Measurements from ENCODE around the gene PMM2. TPM values are rescaled to one million over a fixed set of nuclear protein-coding genes. Genes with fewer than 3 reads are reported as not detected.

The PMM2 gene
- total and polyA plus RNA-seq, 5 donors from 2014 or later = 20.1 to 33.9 (median 20.4) TPM

DNA sequence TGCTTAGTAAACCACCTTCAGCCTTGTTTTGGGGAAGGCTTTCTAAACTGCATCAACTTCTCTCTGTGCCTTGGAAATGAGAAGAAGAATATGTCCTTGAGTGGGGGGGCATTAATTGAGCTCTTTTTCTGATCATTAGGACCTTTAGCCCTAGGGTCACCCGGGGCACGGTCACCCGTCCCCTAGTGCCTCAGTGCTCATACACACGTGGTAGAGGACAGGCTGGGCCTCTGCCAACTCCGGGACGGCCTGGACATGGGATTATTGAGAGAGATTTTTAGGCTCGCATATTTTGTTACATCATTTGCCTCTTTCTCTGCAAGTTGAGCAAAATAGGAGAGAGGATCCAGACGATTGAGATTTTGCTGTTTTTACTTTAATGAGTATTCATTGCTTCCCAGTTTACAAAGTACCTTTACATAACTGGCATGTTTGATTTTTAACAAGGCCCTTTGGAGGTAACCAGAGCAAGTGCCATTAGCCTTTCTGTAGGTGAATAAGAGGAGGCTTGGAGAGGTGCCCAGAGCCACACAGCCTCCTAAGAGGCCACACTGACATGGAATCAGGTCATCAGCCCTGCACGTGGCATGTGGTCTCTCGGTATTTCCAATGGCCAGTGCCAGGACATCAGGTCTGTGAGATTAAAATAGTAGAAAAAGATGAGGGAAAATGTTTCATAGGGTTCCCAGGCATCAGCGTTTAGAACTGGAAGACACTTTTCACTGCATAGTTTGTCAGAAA, 11.1 kb downstream of the PMM2 start:
- peaks cover 94% of the 10 kb centered on the region for H3K36me3 ChIP-seq (ENCODE audit: control insufficient read depth, insufficient read depth, low read length)
- H3K9me3 ChIP-seq (ENCODE audit: control insufficient read depth in 2 of 2, low read length in 2 of 2) = no peaks in the 10 kb centered on the region
- H3K4me1 ChIP-seq (ENCODE audit: control insufficient read depth, insufficient read depth, low read length, poor library complexity, severe bottlenecking) = no peaks in the 10 kb centered on the region
- H3K27ac ChIP-seq (ENCODE audit: insufficient read depth, low read length, poor library complexity, severe bottlenecking) = no peak overlapping the region
- ATAC-seq (ENCODE audit: low read depth in 2 of 2) = no peak
- no peak for DNase-seq
- Mint-ChIP-seq H3K4me3 (no peak overlapping the region), H3K27ac (peak overlapping the region in 1 of 3 donors; percentile 5), H3K36me3 (peaks cover 50% of the 10 kb centered on the region), H3K27me3 (no peaks in the 10 kb centered on the region), H3K4me1 (peaks cover 0 to 4% (median 0%) of the 10 kb centered on the region in 4 donors), H3K9me3 (peaks cover 0 to 1% (median 0%) of the 10 kb centered on the region in 7 donors)
- H3K27me3 ChIP-seq (ENCODE audit: control insufficient read depth, insufficient read depth, low read length) = no peaks in the 10 kb centered on the region
- no peak overlapping the region for H3K4me3 ChIP-seq (ENCODE audit: low read depth, low read length)

DNA sequence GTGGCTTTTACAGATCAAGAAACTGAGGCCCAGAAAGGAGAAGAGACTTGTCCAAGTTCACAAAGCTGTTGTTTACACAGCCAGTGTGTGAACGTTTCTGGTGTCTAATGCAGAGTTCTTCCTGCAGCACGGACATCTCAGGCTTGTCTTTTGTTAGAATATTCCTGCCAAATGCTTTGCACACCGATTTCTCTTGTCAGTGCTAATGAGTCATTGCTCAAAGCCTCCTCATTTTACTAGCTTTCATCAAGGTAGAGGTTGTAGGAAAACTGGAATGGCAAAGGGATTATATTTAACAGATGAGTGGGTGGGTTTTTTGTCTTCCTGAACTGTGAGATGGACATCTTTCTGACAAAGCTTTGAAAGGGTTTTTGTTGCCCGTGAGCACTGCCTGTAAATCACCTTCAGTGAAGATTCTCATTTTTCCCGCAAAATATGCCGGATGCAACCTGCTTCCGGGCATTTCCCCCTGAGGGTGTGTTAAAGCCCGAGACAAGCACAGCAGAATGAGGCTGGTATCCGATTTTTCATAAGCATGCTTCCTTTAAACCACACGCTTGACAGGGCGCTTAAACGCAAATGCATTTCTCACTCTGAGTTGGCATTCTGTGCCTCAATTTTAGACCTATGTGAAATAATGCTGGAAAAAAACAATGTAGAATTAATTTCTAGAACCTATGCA, 14.7 kb downstream of the PMM2 start:
- H3K27ac Mint-ChIP-seq = no peak overlapping the region
- peaks cover 50% of the 10 kb centered on the region for H3K36me3 Mint-ChIP-seq
- peaks cover 0 to 1% (median 0%) of the 10 kb centered on the region in 7 donors for H3K9me3 Mint-ChIP-seq

GRCh38 chr16:8814095-8814806, 16.6 kb downstream of the PMM2 start:
- peaks cover 71% of the 10 kb centered on the region for H3K36me3 ChIP-seq (ENCODE audit: control insufficient read depth, insufficient read depth, low read length)
- H3K36me3 Mint-ChIP-seq = peaks cover 47% of the 10 kb centered on the region
- H3K27me3 Mint-ChIP-seq = no peaks in the 10 kb centered on the region
- peaks cover 6 to 24% (median 14%) of the 10 kb centered on the region in 4 donors for H3K4me1 Mint-ChIP-seq
- peaks cover 9% of the 10 kb centered on the region for H3K4me1 ChIP-seq (ENCODE audit: control insufficient read depth, insufficient read depth, low read length, poor library complexity, severe bottlenecking)
- no peaks in the 10 kb centered on the region for H3K9me3 ChIP-seq (ENCODE audit: control insufficient read depth in 2 of 2, low read length in 2 of 2)
- H3K9me3 Mint-ChIP-seq = peaks cover 0 to 1% (median 0%) of the 10 kb centered on the region in 7 donors
- peak overlapping the region; percentile 29 to 85 (median 58) for H3K27ac Mint-ChIP-seq
- no peak overlapping the region for H3K27ac ChIP-seq (ENCODE audit: insufficient read depth, low read length, poor library complexity, severe bottlenecking)
- no peak overlapping the region for H3K4me3 Mint-ChIP-seq
- H3K27me3 ChIP-seq (ENCODE audit: control insufficient read depth, insufficient read depth, low read length) = no peaks in the 10 kb centered on the region
- DNase-seq = no peak
- ATAC-seq (ENCODE audit: low read depth in 2 of 2) = no peak
- no peak overlapping the region for H3K4me3 ChIP-seq (ENCODE audit: low read depth, low read length)

More for the DNA sequence above, 14.7 kb downstream of the PMM2 start:
- H3K4me1 ChIP-seq (ENCODE audit: control insufficient read depth, insufficient read depth, low read length, poor library complexity, severe bottlenecking) = peaks cover 6% of the 10 kb centered on the region
- H3K27ac ChIP-seq (ENCODE audit: insufficient read depth, low read length, poor library complexity, severe bottlenecking) = no peak overlapping the region
- no peak for DNase-seq
- peaks cover 4 to 17% (median 11%) of the 10 kb centered on the region in 4 donors for H3K4me1 Mint-ChIP-seq
- no peaks in the 10 kb centered on the region for H3K27me3 Mint-ChIP-seq
- no peak overlapping the region for H3K4me3 ChIP-seq (ENCODE audit: low read depth, low read length)
- no peaks in the 10 kb centered on the region for H3K27me3 ChIP-seq (ENCODE audit: control insufficient read depth, insufficient read depth, low read length)
- ATAC-seq (ENCODE audit: low read depth in 2 of 2) = no peak
- no peak overlapping the region for H3K4me3 Mint-ChIP-seq
- peaks cover 81% of the 10 kb centered on the region for H3K36me3 ChIP-seq (ENCODE audit: control insufficient read depth, insufficient read depth, low read length)
- no peaks in the 10 kb centered on the region for H3K9me3 ChIP-seq (ENCODE audit: control insufficient read depth in 2 of 2, low read length in 2 of 2)

DNA sequence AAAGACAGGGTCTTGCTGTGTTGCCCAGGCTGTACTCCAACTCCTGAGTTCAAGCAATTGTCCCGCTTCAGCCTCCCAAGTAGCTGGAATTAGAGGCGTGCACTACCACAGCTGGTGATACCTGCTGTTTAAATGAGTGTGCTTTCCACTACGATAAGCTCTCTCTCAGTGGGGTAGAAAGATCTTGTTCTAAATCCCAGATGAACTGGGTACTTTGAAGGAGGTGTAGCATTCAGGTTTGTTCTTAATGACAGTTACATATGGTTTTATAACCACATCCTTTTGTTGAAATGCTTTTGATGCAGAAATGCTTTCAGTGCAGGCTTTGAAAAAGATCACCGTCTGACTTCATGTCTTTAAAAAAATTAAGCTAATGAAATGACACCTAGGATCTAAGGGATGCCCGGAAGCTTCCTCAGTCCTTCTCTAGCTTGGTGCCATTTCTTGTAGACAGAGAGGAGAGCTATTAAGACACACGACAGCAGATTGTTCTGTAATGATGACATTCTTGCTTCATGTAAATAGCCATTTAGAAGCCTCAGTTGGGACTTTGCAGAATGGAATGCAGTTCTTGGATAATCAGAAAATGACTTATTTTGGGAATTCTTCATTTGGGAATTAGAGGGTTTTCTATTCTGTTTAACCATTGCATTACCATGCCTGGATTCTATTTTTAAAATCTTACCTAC, 19.5 kb downstream of the PMM2 start:
- peaks cover 50% of the 10 kb centered on the region for H3K36me3 ChIP-seq (ENCODE audit: control insufficient read depth, insufficient read depth, low read length)
- peaks cover 53% of the 10 kb centered on the region for H3K36me3 Mint-ChIP-seq
- ATAC-seq (ENCODE audit: low read depth in 2 of 2) (peak; percentile 69 to 83), DNase-seq (peak in 2 of 3 donors; percentile 47 to 74)
- peaks cover 9% of the 10 kb centered on the region for H3K4me1 ChIP-seq (ENCODE audit: control insufficient read depth, insufficient read depth, low read length, poor library complexity, severe bottlenecking)
- H3K9me3 ChIP-seq (ENCODE audit: control insufficient read depth in 2 of 2, low read length in 2 of 2) = no peaks in the 10 kb centered on the region
- no peaks in the 10 kb centered on the region for H3K9me3 Mint-ChIP-seq
- no peak overlapping the region for H3K4me3 ChIP-seq (ENCODE audit: low read depth, low read length)
- no peaks in the 10 kb centered on the region for H3K27me3 ChIP-seq (ENCODE audit: control insufficient read depth, insufficient read depth, low read length)
- no peaks in the 10 kb centered on the region for H3K27me3 Mint-ChIP-seq
- no peak overlapping the region for H3K27ac ChIP-seq (ENCODE audit: insufficient read depth, low read length, poor library complexity, severe bottlenecking)
- H3K27ac Mint-ChIP-seq = peak overlapping the region; percentile 2 to 77 (median 11)
- H3K4me1 Mint-ChIP-seq = peaks cover 6 to 28% (median 19%) of the 10 kb centered on the region in 4 donors
- H3K4me3 Mint-ChIP-seq = no peak overlapping the region

DNA sequence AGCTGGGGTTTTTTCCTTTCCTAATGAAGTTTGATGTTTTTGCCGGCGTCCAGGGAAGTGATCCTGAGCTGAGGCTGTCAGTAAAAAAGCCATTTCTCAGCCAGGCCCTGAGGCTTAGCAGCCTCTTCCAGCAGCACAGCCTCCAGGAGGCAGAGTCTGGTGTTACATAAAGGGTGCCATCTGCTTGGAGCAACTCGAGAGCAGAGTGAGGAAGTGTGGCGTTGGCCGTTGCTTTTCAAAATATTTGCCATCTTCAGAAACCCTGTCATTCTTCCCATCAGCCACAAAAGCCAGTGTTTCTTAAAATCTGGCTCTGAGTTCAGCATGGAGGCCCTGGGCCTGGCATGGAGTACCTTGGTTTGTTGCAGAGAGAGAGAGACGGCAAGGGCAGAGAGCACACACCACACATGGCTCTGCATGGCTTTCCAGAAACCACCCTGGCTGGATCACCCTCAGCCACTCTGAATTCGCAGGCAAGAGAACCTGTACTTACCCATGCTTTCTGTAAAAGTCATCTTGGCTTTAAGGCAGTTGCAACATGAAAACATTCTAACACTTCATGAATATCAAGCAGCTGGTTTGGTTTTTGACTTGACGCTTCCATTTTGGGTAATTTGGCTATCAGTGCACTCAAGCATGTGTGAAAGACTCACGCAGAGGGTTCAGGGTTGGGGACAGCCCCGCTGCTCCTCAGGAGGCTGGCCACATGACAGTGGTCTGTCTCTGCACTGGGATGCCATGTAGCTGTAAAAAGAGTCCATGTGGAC, 21.0 kb downstream of the PMM2 start:
- Histone ChIP-seq H3K4me1 (ENCODE audit: control insufficient read depth, insufficient read depth, low read length, poor library complexity, severe bottlenecking) (peaks cover 9% of the 10 kb centered on the region), H3K9me3 (ENCODE audit: control insufficient read depth in 2 of 2, low read length in 2 of 2) (no peaks in the 10 kb centered on the region), H3K36me3 (ENCODE audit: control insufficient read depth, insufficient read depth, low read length) (peaks cover 34% of the 10 kb centered on the region), H3K27me3 (ENCODE audit: control insufficient read depth, insufficient read depth, low read length) (no peaks in the 10 kb centered on the region), H3K4me3 (ENCODE audit: low read depth, low read length) (no peak overlapping the region), H3K27ac (ENCODE audit: insufficient read depth, low read length, poor library complexity, severe bottlenecking) (no peak overlapping the region)
- H3K9me3 Mint-ChIP-seq = no peaks in the 10 kb centered on the region
- H3K27me3 Mint-ChIP-seq = no peaks in the 10 kb centered on the region
- H3K4me1 Mint-ChIP-seq = peaks cover 6 to 29% (median 20%) of the 10 kb centered on the region in 4 donors
- no peak for DNase-seq
- no peak overlapping the region for H3K4me3 Mint-ChIP-seq
- H3K36me3 Mint-ChIP-seq = peaks cover 41% of the 10 kb centered on the region
- H3K27ac Mint-ChIP-seq = peak overlapping the region in 1 of 3 donors; percentile 66
- no peak for ATAC-seq (ENCODE audit: low read depth in 2 of 2)

- no peak for DNase-seq
- Histone ChIP-seq H3K27me3 (ENCODE audit: control insufficient read depth, insufficient read depth, low read length) (no peaks in the 10 kb centered on the region), H3K36me3 (ENCODE audit: control insufficient read depth, insufficient read depth, low read length) (peaks cover 27% of the 10 kb centered on the region), H3K4me1 (ENCODE audit: control insufficient read depth, insufficient read depth, low read length, poor library complexity, severe bottlenecking) (peaks cover 9% of the 10 kb centered on the region), H3K27ac (ENCODE audit: insufficient read depth, low read length, poor library complexity, severe bottlenecking) (no peak overlapping the region), H3K4me3 (ENCODE audit: low read depth, low read length) (no peak overlapping the region), H3K9me3 (ENCODE audit: control insufficient read depth in 2 of 2, low read length in 2 of 2) (no peaks in the 10 kb centered on the region)
- Mint-ChIP-seq H3K4me3 (no peak overlapping the region), H3K27me3 (no peaks in the 10 kb centered on the region), H3K9me3 (no peaks in the 10 kb centered on the region), H3K36me3 (peaks cover 39% of the 10 kb centered on the region), H3K4me1 (peaks cover 10 to 28% (median 20%) of the 10 kb centered on the region in 4 donors), H3K27ac (peak overlapping the region in 1 of 3 donors; percentile 66)
- no peak for ATAC-seq (ENCODE audit: low read depth in 2 of 2)
These were observed 21.9 kb downstream of the PMM2 start for GRCh38 chr16:8819411-8820034.

Measured in CD4-positive, CD25-positive, alpha-beta regulatory T cell (primary cell).